Left ventricle myocardium inferior (tissue), 1 donor: ENCODE data around the gene SCN3A. TPM values are rescaled to one million over a fixed set of nuclear protein-coding genes. Genes with fewer than 3 reads are reported as not detected.

Experiments
- DNase-seq: peaks from one replicate; pipeline ENCODE4 v3.0.0-alpha.2; 2020
- H3K27ac ChIP-seq: fragments of 200-600 bp; replicated peaks from 2 replicates; pipeline ENCODE4 v1.8.0; 2021
- H3K27me3 ChIP-seq: fragments of 200-600 bp; 2 replicates; pipeline ENCODE4 v1.8.0; 2021; ENCODE audit warnings: low read depth
- H3K36me3 ChIP-seq: fragments of 200-600 bp; 2 replicates; pipeline ENCODE4 v1.8.0; 2021
- H3K4me1 ChIP-seq: fragments of 200-600 bp; 2 replicates; pipeline ENCODE4 v1.8.0; 2021
- H3K4me3 ChIP-seq: fragments of 200-600 bp; 2 replicates; pipeline ENCODE4 v1.8.0; 2021; ENCODE audit warnings: mild to moderate bottlenecking, moderate library complexity
- H3K9me3 ChIP-seq: fragments of 200-600 bp; replicated peaks from 2 replicates; pipeline ENCODE4 v1.8.0; 2021
- intact Hi-C: fragments of 100-400 bp; cut with micrococcal nuclease; formaldehyde crosslinking; loops from one replicate; pipeline ENCODE4 v1.11.0; 2022
- total RNA-seq: library from RNA; stranded (reverse); fragmentation: NEBNext Ultra II Directional; extraction: Animal tissue kit (Norgen Biotek cat#: 25700); gene quantifications from one replicate; pipeline ENCODE4 v1.2.1, GENCODE V29; 2021
- TF ChIP-seq, protein P1 (sequence below): fragments of 200-600 bp; IDR thresholded peaks from 2 replicates; pipeline ENCODE4 v1.8.0; 2021; ENCODE audit warnings: antibody characterized with exemption, mild to moderate bottlenecking, borderline replicate concordance
- donor health status: DM: no; HTN: yes; CAD: no; lungs with severe emphysema.

SCN3A gene
- total RNA-seq, 1 donor from 2014 or later, result 0.99 TPM

DNA sequence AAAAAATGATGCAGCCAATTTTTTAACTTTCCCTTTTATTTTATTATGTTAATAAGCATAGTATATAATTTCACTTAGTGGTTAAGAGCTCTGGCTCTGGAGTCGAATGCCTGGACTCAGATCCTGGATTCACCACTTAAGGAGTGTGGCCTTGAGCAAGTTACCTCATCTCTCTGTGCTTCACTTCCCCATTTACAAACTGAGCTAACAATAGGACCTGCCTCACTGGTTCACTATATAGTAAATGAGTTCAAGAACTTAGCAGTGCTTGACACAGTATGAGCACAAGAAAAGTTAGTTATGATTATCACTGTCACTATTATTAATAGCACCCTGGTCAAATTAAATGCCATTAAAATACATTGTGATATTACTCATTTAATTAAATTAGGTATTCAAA lies 30.6 kb downstream of the SCN3A start:
- intact Hi-C loops, result no loop called here
- TF ChIP-seq, protein P1, sequence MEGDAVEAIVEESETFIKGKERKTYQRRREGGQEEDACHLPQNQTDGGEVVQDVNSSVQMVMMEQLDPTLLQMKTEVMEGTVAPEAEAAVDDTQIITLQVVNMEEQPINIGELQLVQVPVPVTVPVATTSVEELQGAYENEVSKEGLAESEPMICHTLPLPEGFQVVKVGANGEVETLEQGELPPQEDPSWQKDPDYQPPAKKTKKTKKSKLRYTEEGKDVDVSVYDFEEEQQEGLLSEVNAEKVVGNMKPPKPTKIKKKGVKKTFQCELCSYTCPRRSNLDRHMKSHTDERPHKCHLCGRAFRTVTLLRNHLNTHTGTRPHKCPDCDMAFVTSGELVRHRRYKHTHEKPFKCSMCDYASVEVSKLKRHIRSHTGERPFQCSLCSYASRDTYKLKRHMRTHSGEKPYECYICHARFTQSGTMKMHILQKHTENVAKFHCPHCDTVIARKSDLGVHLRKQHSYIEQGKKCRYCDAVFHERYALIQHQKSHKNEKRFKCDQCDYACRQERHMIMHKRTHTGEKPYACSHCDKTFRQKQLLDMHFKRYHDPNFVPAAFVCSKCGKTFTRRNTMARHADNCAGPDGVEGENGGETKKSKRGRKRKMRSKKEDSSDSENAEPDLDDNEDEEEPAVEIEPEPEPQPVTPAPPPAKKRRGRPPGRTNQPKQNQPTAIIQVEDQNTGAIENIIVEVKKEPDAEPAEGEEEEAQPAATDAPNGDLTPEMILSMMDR, result no peak
- no peak for DNase-seq
- no peaks in the 10 kb centered on the region for H3K36me3 ChIP-seq
- H3K4me3 ChIP-seq, result no peak overlapping the region
- H3K9me3 ChIP-seq, result no peaks in the 10 kb centered on the region
- no peaks in the 10 kb centered on the region for H3K27me3 ChIP-seq
- no peak overlapping the region for H3K27ac ChIP-seq
- H3K4me1 ChIP-seq, result no peaks in the 10 kb centered on the region

DNA sequence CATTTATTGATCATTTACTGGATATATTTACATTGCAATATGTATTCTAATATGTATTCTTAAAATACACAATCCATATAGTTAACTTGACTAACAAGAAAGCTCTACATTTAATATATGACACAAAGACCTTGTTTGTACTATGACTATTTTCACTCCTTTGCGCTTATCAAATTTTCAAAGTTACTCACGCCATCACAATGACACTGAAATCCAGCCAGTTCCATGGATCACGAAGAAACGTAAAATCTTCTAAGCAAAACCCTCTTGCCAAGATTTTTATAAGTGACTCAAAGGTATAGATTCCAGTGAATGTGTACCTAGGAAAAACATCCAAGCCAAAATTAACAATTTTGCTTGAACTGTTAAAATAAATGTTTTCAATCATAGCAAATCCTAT lies 39.6 kb downstream of the SCN3A start:
- Histone ChIP-seq H3K36me3 (no peaks in the 10 kb centered on the region), H3K27me3 (no peaks in the 10 kb centered on the region), H3K27ac (no peak overlapping the region), H3K4me3 (no peak overlapping the region), H3K9me3 (no peaks in the 10 kb centered on the region), H3K4me1 (no peaks in the 10 kb centered on the region)
- intact Hi-C loops, result no loop called here
- DNase-seq, result no peak
- TF ChIP-seq, protein P1, result no peak

DNA sequence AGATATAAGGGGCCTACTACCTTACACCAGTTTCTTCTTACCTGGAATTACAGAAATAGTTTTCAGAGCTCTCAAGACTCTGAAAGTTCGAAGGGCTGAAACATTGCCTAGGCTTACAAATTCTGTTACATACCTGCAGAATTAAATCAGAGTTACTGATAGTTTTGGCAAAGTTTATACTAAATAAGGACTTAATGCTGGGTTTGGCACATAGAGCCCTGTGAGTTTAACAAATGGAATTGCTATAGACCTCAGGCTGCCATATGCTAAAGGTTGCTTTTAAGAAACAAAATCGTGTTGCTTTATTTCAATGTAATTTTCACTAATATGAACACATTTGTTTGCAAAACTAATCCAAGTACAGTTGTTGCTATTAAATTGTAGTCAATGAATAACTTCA lies 40.1 kb downstream of the SCN3A start:
- H3K4me3 ChIP-seq, result no peak overlapping the region
- H3K27ac ChIP-seq, result no peak overlapping the region
- no peaks in the 10 kb centered on the region for H3K4me1 ChIP-seq
- no peak for DNase-seq
- H3K9me3 ChIP-seq, result no peaks in the 10 kb centered on the region
- TF ChIP-seq, protein P1, result no peak
- H3K27me3 ChIP-seq, result no peaks in the 10 kb centered on the region
- intact Hi-C loops, result no loop called here
- no peaks in the 10 kb centered on the region for H3K36me3 ChIP-seq

DNA sequence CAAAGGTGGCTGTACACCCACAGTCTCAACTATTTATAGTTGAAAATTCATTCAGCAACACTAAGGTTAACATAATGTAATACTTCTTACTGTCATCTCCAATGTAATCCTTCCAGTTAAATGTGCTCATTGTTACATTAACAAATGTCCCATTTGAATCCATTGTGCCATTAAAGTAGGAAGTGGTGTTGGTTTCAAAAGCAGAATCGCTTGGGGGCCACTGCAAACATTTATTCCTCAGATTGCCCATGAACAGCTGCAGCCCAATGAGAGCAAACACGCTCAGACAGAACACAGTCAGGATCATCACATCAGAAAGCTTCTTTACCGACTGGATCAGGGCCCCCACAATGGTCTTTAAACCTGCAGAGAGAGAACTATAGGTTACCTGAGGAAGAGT lies 41.4 kb downstream of the SCN3A start:
- Histone ChIP-seq H3K4me1 (no peaks in the 10 kb centered on the region), H3K9me3 (peaks cover 4% of the 10 kb centered on the region), H3K36me3 (no peaks in the 10 kb centered on the region), H3K4me3 (no peak overlapping the region), H3K27me3 (no peaks in the 10 kb centered on the region), H3K27ac (no peak overlapping the region)
- DNase-seq, result no peak
- intact Hi-C loops, result no loop called here
- TF ChIP-seq, protein P1, result no peak

DNA sequence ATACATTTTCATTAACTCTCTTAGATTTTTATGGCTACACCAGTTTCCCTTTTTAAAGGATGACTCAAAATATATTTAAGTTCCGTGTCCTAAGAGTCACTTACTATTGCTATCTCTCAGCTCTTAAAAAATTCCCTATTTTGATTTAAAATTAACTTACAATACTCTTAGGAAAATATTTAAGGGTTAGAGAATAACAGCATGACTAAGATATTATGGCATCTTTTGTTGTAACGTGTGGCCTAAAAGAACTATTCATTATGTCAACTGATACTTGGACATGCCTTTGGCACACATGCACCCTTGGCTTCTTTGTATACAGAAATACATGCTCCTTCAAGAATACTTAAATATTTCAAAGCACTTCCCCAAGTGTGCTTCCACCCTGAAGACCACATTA lies 42.3 kb downstream of the SCN3A start:
- Histone ChIP-seq H3K27ac (no peak overlapping the region), H3K4me1 (no peaks in the 10 kb centered on the region), H3K36me3 (no peaks in the 10 kb centered on the region), H3K4me3 (no peak overlapping the region), H3K9me3 (peaks cover 4% of the 10 kb centered on the region), H3K27me3 (no peaks in the 10 kb centered on the region)
- TF ChIP-seq, protein P1, result no peak
- DNase-seq, result no peak
- intact Hi-C loops, result no loop called here

DNA sequence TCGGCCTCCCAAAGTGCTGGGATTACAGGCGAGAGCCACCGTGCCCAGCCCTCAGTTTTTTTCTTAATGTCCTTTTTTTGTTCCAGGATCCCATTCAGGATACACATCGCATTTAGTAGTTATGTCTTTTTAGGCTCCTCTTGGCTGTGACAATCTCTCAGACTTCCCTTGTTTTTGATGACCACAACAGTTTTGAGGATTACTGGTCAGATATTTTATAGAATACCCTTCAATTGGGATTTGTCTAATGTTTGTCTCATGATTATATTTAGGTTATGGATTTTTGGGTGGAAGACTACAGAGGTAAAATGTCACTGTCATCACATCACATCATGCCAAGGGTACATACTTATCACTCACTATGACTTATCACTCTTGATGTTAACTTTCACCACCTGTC lies 46.7 kb downstream of the SCN3A start:
- intact Hi-C loops, result no loop called here
- no peak overlapping the region for H3K4me3 ChIP-seq
- no peaks in the 10 kb centered on the region for H3K27me3 ChIP-seq
- no peaks in the 10 kb centered on the region for H3K4me1 ChIP-seq
- peaks cover 4% of the 10 kb centered on the region for H3K9me3 ChIP-seq
- TF ChIP-seq, protein P1, result no peak
- no peaks in the 10 kb centered on the region for H3K36me3 ChIP-seq
- H3K27ac ChIP-seq, result no peak overlapping the region
- DNase-seq, result no peak
